Panc1 (cell line): ENCODE data around the gene ORC6. TPM values are rescaled to one million over a fixed set of nuclear protein-coding genes. Genes with fewer than 3 reads are reported as not detected.

Source experiments
- ATAC-seq: fragments of 200-7000 bp; cut with Tn5 transposase; 2 replicates; pipeline ENCODE4 v1.9.1; 2020; ENCODE audit warnings: mild to moderate bottlenecking, moderate library complexity
- BruUV-seq: library from RNA; stranded (reverse); fragments of 400-500 nt; replicated peaks from 2 replicates; lab custom pipeline; 2021; lab: Mats Ljungman, UMichigan
- CTCF ChIA-PET: fragments of 300-600 bp; sonication (Branson Sonifier 250); formaldehyde crosslinking; loops from one replicate; lab custom pipeline; 2022; ENCODE audit warnings: antibody characterized with exemption; lab: Charles Lee
- POLR2A ChIA-PET: fragments of 300-600 bp; sonication (Branson Sonifier 250); formaldehyde crosslinking; loops from one replicate; lab custom pipeline; 2022; ENCODE audit warnings: antibody characterized with exemption; lab: Charles Lee
- DNase-seq: peaks from one replicate; pipeline ENCODE4 v3.0.0-alpha.2; 2010; ENCODE audit warnings: low read depth, low spot score
- H3K27ac ChIP-seq: 2 replicates; pipeline ENCODE4 v1.5.1; 2011; ENCODE audit warnings: mild to moderate bottlenecking, low read length, inconsistent platforms
- H3K27me3 ChIP-seq: fragments of 200-500 bp; sonication (Bioruptor generic); 2 replicates; pipeline ENCODE4 v1.6.0; 2014; ENCODE audit warnings: low read length, inconsistent platforms; ENCODE audit not compliant: control insufficient read depth, insufficient read depth
- H3K36me3 ChIP-seq: fragments of 200-500 bp; sonication (Bioruptor generic); 2 replicates; pipeline ENCODE4 v1.5.1; 2014; ENCODE audit warnings: inconsistent platforms, mild to moderate bottlenecking, low read length, moderate library complexity; ENCODE audit not compliant: control insufficient read depth, insufficient read depth
- H3K4me1 ChIP-seq: 2 replicates; pipeline ENCODE4 v1.5.1; 2011; ENCODE audit warnings: inconsistent platforms, mild to moderate bottlenecking, low read length, moderate library complexity; ENCODE audit not compliant: control insufficient read depth, insufficient read depth
- H3K4me3 ChIP-seq, 2 experiments: 2 replicates each; pipeline ENCODE4 v1.5.1; 2011 to 2012; ENCODE audit warnings: low read depth in 2 of 2, low read length in 2 of 2, mild to moderate bottlenecking in 2 of 2, inconsistent platforms in 1 of 2, moderate library complexity in 1 of 2
- H3K9me3 ChIP-seq: fragments of 200-500 bp; sonication (Bioruptor generic); 2 replicates; pipeline ENCODE4 v1.5.1; 2014; ENCODE audit warnings: low read depth, mild to moderate bottlenecking, inconsistent platforms, low read length, moderate library complexity; ENCODE audit not compliant: control insufficient read depth, insufficient read depth
- CTCF ChIP-seq: fragments of 450-650 bp; IDR thresholded peaks from 2 replicates; pipeline ENCODE4 v1.5.1; 2017; ENCODE audit warnings: mild to moderate bottlenecking
- POLR2AphosphoS5 ChIP-seq: IDR thresholded peaks from 2 replicates; pipeline ENCODE4 v1.6.1; 2012; ENCODE audit warnings: mild to moderate bottlenecking, low read depth, low read length, moderate library complexity
- REST ChIP-seq, 2 experiments: IDR thresholded peaks; 2 replicates each; pipeline ENCODE4 v1.6.1; 2011 to 2012; ENCODE audit warnings: low read depth in 2 of 2, control low read depth in 1 of 2, low read length in 1 of 2, mild to moderate bottlenecking in 1 of 2, moderate library complexity in 1 of 2; ENCODE audit not compliant: insufficient read depth in 1 of 2
- SIN3A ChIP-seq: IDR thresholded peaks from 2 replicates; pipeline ENCODE4 v1.6.1; 2012; ENCODE audit warnings: low read depth, mild to moderate bottlenecking, low read length, moderate library complexity, borderline replicate concordance; ENCODE audit not compliant: insufficient read depth
- TCF7L2 ChIP-seq: IDR thresholded peaks from 2 replicates; pipeline ENCODE4 v1.6.1; 2011; ENCODE audit warnings: mild to moderate bottlenecking, low read depth, low read length, inconsistent platforms
- in situ Hi-C: cut with HindIII; loops from 2 replicates; pipeline ENCODE4 v1.10.0; 2016; ENCODE audit warnings: low sequenced_read_pairs, low pct_unique_long_range_greater_than_20kb
- intact Hi-C: fragments of 100-400 bp; cut with micrococcal nuclease; formaldehyde crosslinking; loops from one replicate; pipeline ENCODE4 v1.10.0; 2022; ENCODE audit not compliant: unreplicated experiment
- total RNA-seq: library from RNA; stranded (reverse); gene quantifications from one replicate; pipeline ENCODE4 v1.2.1, GENCODE V29; 2021; ENCODE audit not compliant: unreplicated experiment

ORC6 gene
- total RNA-seq, 1 experiment from 2014 or later, result 33.5 TPM

- intact Hi-C loops, result no loop called here
- Histone ChIP-seq H3K9me3 (no peaks in the 10 kb centered on the region), H3K27ac (no peak overlapping the region), H3K4me3 (no peak overlapping the region), H3K36me3 (peaks cover 17% of the 10 kb centered on the region), H3K4me1 (peaks cover 7% of the 10 kb centered on the region), H3K27me3 (no peaks in the 10 kb centered on the region)
- DNase-seq (no peak), ATAC-seq (no peak)
- in situ Hi-C loops, result no loop called here
- ChIA-PET CTCF (no interaction called here), POLR2A (no interaction called here)
- BruUV-seq, result no TSS peak
- no peak for TF ChIP-seq TCF7L2
- TF ChIP-seq POLR2AphosphoS5, result no peak
- no peak for TF ChIP-seq REST (IDR thresholded peaks at IDR 0.05; ENCODE audit: insufficient read depth in 1 of 2, low read depth in 2 of 2, low read length in 1 of 2)
- TF ChIP-seq CTCF, result no peak
- TF ChIP-seq SIN3A, result no peak
Observed at GRCh38 chr16:46695937-46696336, 6.5 kb downstream of the ORC6 start.

GRCh38 chr16:46696957-46697356 is 7.5 kb downstream of the ORC6 start:
- no peaks in the 10 kb centered on the region for H3K4me1 ChIP-seq
- H3K36me3 ChIP-seq, result peaks cover 17% of the 10 kb centered on the region
- ChIA-PET CTCF (no interaction called here), POLR2A (no interaction called here)
- ATAC-seq, result no peak
- in situ Hi-C loops (no loop called here), intact Hi-C loops (no loop called here)
- DNase-seq, result no peak
- BruUV-seq, result no TSS peak
- no peak for TF ChIP-seq REST (IDR thresholded peaks at IDR 0.05; ENCODE audit: insufficient read depth in 1 of 2, low read depth in 2 of 2, low read length in 1 of 2)
- no peak for TF ChIP-seq CTCF
- TF ChIP-seq SIN3A, result no peak
- TF ChIP-seq TCF7L2, result no peak
- no peak for TF ChIP-seq POLR2AphosphoS5
- no peak overlapping the region for H3K4me3 ChIP-seq
- H3K9me3 ChIP-seq, result no peaks in the 10 kb centered on the region
- H3K27ac ChIP-seq, result no peak overlapping the region
- no peaks in the 10 kb centered on the region for H3K27me3 ChIP-seq
